Measurements from ENCODE around the gene CHODL. TPM values are rescaled to one million over a fixed set of nuclear protein-coding genes. Genes with fewer than 3 reads are reported as not detected.

Gene CHODL
- total RNA-seq, result 0.08 TPM in 1 of 2 replicates, not detected in the other

GRCh38 chr21:18244671-18245463, at the start of gene CHODL:
Gene CHODL, plus strand, starts transcription at chr21:18244833. Its CDS starts 391 bp downstream, at chr21:18245224.

Other genes starting within 250 kb of the CHODL start
- gene TMPRSS15, start 159.0 kb downstream of the CHODL start, total RNA-seq, result not detected in 2 replicates

Data from hair follicular keratinocyte (primary cell).